Endothelial cell of umbilical vein (primary cell): Measurements from ENCODE around the gene TNFSF13. TPM values are rescaled to one million over a fixed set of nuclear protein-coding genes. Genes with fewer than 3 reads are reported as not detected.

Source experiments
- BruUV-seq: library from RNA; stranded (reverse); fragments of 400-500 nt; replicated peaks from 2 replicates; lab custom pipeline; 2021; lab: Mats Ljungman, UMichigan
- CTCF ChIA-PET: fragments of 300-600, 350-600 bp; sonication (Branson Sonifier 250); formaldehyde crosslinking; loops from one replicate; lab custom pipeline; 2021; ENCODE audit warnings: antibody characterized with exemption, inconsistent platforms; lab: Charles Lee
- POLR2A ChIA-PET: fragments of 300-600, 350-600 bp; sonication (Branson Sonifier 250); formaldehyde crosslinking; loops from one replicate; lab custom pipeline; 2021; ENCODE audit warnings: antibody characterized with exemption, inconsistent platforms; lab: Charles Lee
- DNase-seq: peaks from one replicate; pipeline ENCODE4 v3.0.0-alpha.2; 2011; ENCODE audit warnings: low read depth, low spot score
- FAIRE-seq: peaks from 2 replicates; lab custom pipeline; 2011; peaks lifted over from hg19 to GRCh38; lab: Jason Lieb, UNC
- H2AFZ ChIP-seq: 2 replicates; pipeline ENCODE4 v1.6.0; 2012; ENCODE audit warnings: low read depth, low read length, control low read depth, inconsistent platforms
- H3K27ac ChIP-seq: 2 replicates; pipeline ENCODE4 v1.5.1; 2011; ENCODE audit warnings: low read depth, mild to moderate bottlenecking, control low read depth, low read length, moderate library complexity; ENCODE audit not compliant: insufficient read depth
- H3K27me3 ChIP-seq, 2 experiments: 2 replicates each; pipeline versions ENCODE4 v1.6.0 to v1.6.1; 2011; ENCODE audit warnings: low read length in 2 of 2, mixed read lengths in 1 of 2; ENCODE audit not compliant: control insufficient read depth in 2 of 2, insufficient read depth in 2 of 2
- H3K36me3 ChIP-seq, 2 experiments: 2 replicates in 1 of 2; 3 replicates in 1 of 2; pipeline ENCODE4 v1.5.1; 2011; ENCODE audit warnings: low read length in 2 of 2, mild to moderate bottlenecking in 1 of 2, moderate library complexity in 1 of 2; ENCODE audit not compliant: control insufficient read depth in 2 of 2, insufficient read depth in 2 of 2; ENCODE audit errors: extremely low read depth in 1 of 2
- H3K4me1 ChIP-seq: 3 replicates; pipeline ENCODE4 v1.5.1; 2011; ENCODE audit warnings: mild to moderate bottlenecking, low read length; ENCODE audit not compliant: control insufficient read depth, insufficient read depth; ENCODE audit errors: extremely low read depth
- H3K4me2 ChIP-seq: 2 replicates; pipeline ENCODE4 v1.6.1; 2011; ENCODE audit warnings: low read length, control low read depth, mixed read lengths; ENCODE audit not compliant: insufficient read depth
- H3K4me3 ChIP-seq, 3 experiments: fragments of 200-600 bp in 1 of 3; sonication (generic), shearing (Covaris generic) in 1 of 3; replicated peaks in 1 of 3; 2 replicates each; pipeline ENCODE4 v1.5.1; 2011 to 2016; ENCODE audit warnings: control low read depth in 3 of 3, low read length in 3 of 3, mild to moderate bottlenecking in 2 of 3, inconsistent platforms in 1 of 3, low read depth in 1 of 3, moderate library complexity in 1 of 3; ENCODE audit not compliant: insufficient read depth in 1 of 3
- H3K79me2 ChIP-seq: 2 replicates; pipeline ENCODE4 v1.6.0; 2012; ENCODE audit warnings: low read length, inconsistent platforms; ENCODE audit not compliant: control insufficient read depth, insufficient read depth
- H3K9ac ChIP-seq: replicated peaks from 2 replicates; pipeline ENCODE3; 2011; ENCODE audit warnings: low read length, control low read depth; ENCODE audit not compliant: insufficient read depth; ENCODE audit errors: extremely low read depth
- H3K9me1 ChIP-seq: replicated peaks from 3 replicates; pipeline ENCODE4 v1.6.0; 2011; ENCODE audit warnings: mild to moderate bottlenecking, low read length; ENCODE audit not compliant: control insufficient read depth, insufficient read depth; ENCODE audit errors: extremely low read depth
- H3K9me3 ChIP-seq: replicated peaks from 2 replicates; pipeline ENCODE4 v1.5.1; 2012; ENCODE audit warnings: low read length, inconsistent platforms; ENCODE audit not compliant: control insufficient read depth, insufficient read depth
- H4K20me1 ChIP-seq: replicated peaks from 2 replicates; pipeline ENCODE3; 2011; ENCODE audit warnings: mild to moderate bottlenecking, low read length; ENCODE audit not compliant: control insufficient read depth, insufficient read depth; ENCODE audit errors: extremely low read depth
- CTCF ChIP-seq, 2 donors: IDR thresholded peaks; 1 replicate in 1 of 2; 2 replicates in 1 of 2; pipeline ENCODE4 v1.5.1; 2011; ENCODE audit warnings: low read length in 2 of 2, mild to moderate bottlenecking in 2 of 2, moderate library complexity in 2 of 2, control low read depth in 1 of 2, inconsistent platforms in 1 of 2, low read depth in 1 of 2; ENCODE audit not compliant: insufficient read depth in 1 of 2; ENCODE audit errors: extremely low read depth in 1 of 2
- EZH2 ChIP-seq: IDR thresholded peaks from 2 replicates; pipeline ENCODE4 v1.6.1; 2012; ENCODE audit warnings: borderline replicate concordance, low read depth, mild to moderate bottlenecking, moderate library complexity, low read length, inconsistent platforms; ENCODE audit not compliant: severe bottlenecking
- FOS ChIP-seq: IDR thresholded peaks from 2 replicates; pipeline ENCODE4 v1.6.1; 2011; ENCODE audit warnings: mild to moderate bottlenecking, low read length, moderate library complexity, borderline replicate concordance; ENCODE audit not compliant: insufficient read depth
- GATA2 ChIP-seq: IDR thresholded peaks from 2 replicates; pipeline ENCODE4 v1.7.0; 2011; ENCODE audit warnings: low read depth, mild to moderate bottlenecking, moderate library complexity, mixed read lengths, low read length; ENCODE audit not compliant: insufficient read length, insufficient read depth
- JUN ChIP-seq: IDR thresholded peaks from 2 replicates; pipeline ENCODE4 v1.6.1; 2011; ENCODE audit warnings: borderline replicate concordance, low read depth; ENCODE audit not compliant: insufficient read length, insufficient read depth
- MAX ChIP-seq: IDR thresholded peaks from 2 replicates; pipeline ENCODE4 v1.6.1; 2011; ENCODE audit not compliant: insufficient read depth, insufficient read length
- MYC ChIP-seq: IDR thresholded peaks from one replicate; pipeline ENCODE4 v1.6.1; 2011; ENCODE audit warnings: mild to moderate bottlenecking, low read depth, low read length
- POLR2A ChIP-seq: IDR thresholded peaks from 2 replicates; pipeline ENCODE4 v1.6.1; 2012; ENCODE audit warnings: low read depth, mild to moderate bottlenecking, control low read depth, low read length
- POLR2AphosphoS5 ChIP-seq: IDR thresholded peaks from 2 replicates; pipeline ENCODE4 v1.6.1; 2012; ENCODE audit warnings: low read depth, mild to moderate bottlenecking, control low read depth, low read length, moderate library complexity; ENCODE audit not compliant: insufficient read depth
- dilution Hi-C: fragments of 300-500 bp; cut with MboI; formaldehyde crosslinking; loops from one replicate; pipeline ENCODE4 v1.15.0; 2019; ENCODE audit warnings: low sequenced_read_pairs; ENCODE audit not compliant: extremely low pct_ligation_motif_present
- intact Hi-C: fragments of 100-400 bp; cut with micrococcal nuclease; formaldehyde crosslinking; loops from one replicate; pipeline ENCODE4 v1.10.0; 2022
- polyA plus RNA-seq, 4 experiments: library from polyadenylated mRNA; depleted of rRNA in 3 of 4; stranded (reverse) in 3 of 4; unstranded in 1 of 4; fragments of >200 nt; gene quantifications; 2 replicates each; pipeline versions ENCODE4 v1.2.1 to v1.2.3, GENCODE V29; 2011 to 2012; ENCODE audit warnings: missing spikeins in 1 of 4
- total RNA-seq: library from RNA; stranded (reverse); gene quantifications from 2 replicates; pipeline ENCODE4 v1.2.3, GENCODE V29; 2021

Gene TNFSF13
- total and polyA plus RNA-seq, 2 donors (not counting 3 experiments of a cell fraction or from before 2014, with no cell fraction given): 3.6 to 5.4 TPM

- H3K27ac ChIP-seq: no peak overlapping the region
- TF ChIP-seq POLR2A: no peak
- no peak for TF ChIP-seq MYC
- TF ChIP-seq JUN: no peak
- no peak for TF ChIP-seq POLR2AphosphoS5
- TF ChIP-seq CTCF (IDR thresholded peaks at IDR 0.05; ENCODE audit: extremely low read depth in 1 of 2, insufficient read depth in 1 of 2, low read depth in 1 of 2, low read length in 2 of 2): no peak
- TF ChIP-seq FOS: no peak
- TF ChIP-seq GATA2: no peak
- no peak for TF ChIP-seq MAX
- no peak for TF ChIP-seq EZH2
- H3K27me3 ChIP-seq: no peaks in the 10 kb centered on the region
- dilution Hi-C loops: no loop called here
- no peaks in the 10 kb centered on the region for H3K9me1 ChIP-seq
- no peak overlapping the region for H3K4me2 ChIP-seq
- no peak overlapping the region for H2AFZ ChIP-seq
- H3K36me3 ChIP-seq: no peaks in the 10 kb centered on the region
- POLR2A ChIA-PET: no interaction called here
- CTCF ChIA-PET: interaction anchor here (4.7 kb wide), 1 partner anchor 39 kb away, joined by 25 read pairs; no protein-coding TSS in a partner anchor
- BruUV-seq: no TSS peak
- H3K4me3 ChIP-seq: no peak overlapping the region
- no peaks in the 10 kb centered on the region for H3K79me2 ChIP-seq
- peaks cover 19% of the 10 kb centered on the region for H3K4me1 ChIP-seq
- DNase-seq (no peak), FAIRE-seq (no peak)
- no peaks in the 10 kb centered on the region for H3K9me3 ChIP-seq
- no peaks in the 10 kb centered on the region for H4K20me1 ChIP-seq
- intact Hi-C loops: no loop called here
- H3K9ac ChIP-seq: no peak overlapping the region
Observed at GRCh38 chr17:7553356-7553755, 5.2 kb upstream of the TNFSF13 start.
